GM13976 (cell line): ENCODE data around the gene SORBS2.

Experiments used
- DNase-seq: peaks from one replicate; pipeline ENCODE4 v3.0.0; 2012; ENCODE audit warnings: low spot score
- CTCF ChIP-seq: IDR thresholded peaks from 2 replicates; pipeline ENCODE4 v1.5.1; 2012; ENCODE audit warnings: borderline replicate concordance, mild to moderate bottlenecking; ENCODE audit not compliant: insufficient read depth; ENCODE audit errors: extremely low read depth, missing control alignments, control extremely low read depth
- in situ Hi-C: fragments of 300-500 bp; cut with MboI; formaldehyde crosslinking; loops from one replicate; pipeline ENCODE4 v1.12.0; 2022; ENCODE audit warnings: low sequenced_read_pairs, mixed read lengths, inconsistent platforms; ENCODE audit not compliant: unreplicated experiment

SORBS2 gene

DNA sequence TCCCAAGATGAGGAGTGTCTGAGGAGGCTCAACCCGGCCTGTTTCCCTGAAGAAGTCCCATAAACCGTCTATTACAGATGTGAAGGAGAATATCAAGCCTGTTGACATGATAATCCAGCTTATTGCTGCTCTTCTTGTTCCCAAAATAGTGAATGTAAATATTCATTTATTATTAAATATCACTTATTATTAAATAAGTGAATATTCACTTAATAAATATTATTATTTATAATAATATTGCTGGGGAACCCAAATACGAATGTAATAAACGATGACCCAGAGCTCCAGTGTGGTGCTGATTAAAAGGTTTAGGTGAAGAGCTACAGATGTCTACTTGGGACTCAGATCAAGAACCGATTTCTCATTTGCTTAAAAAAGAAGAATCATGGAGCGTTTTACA is 23.8 kb upstream of the SORBS2 start:
- in situ Hi-C loops: no loop called here
- no peak for TF ChIP-seq CTCF
- DNase-seq: no peak

GRCh38 chr4:185835336-185835735 is 23.3 kb upstream of the SORBS2 start:
- no peak for TF ChIP-seq CTCF
- DNase-seq: no peak
- in situ Hi-C loops: no loop called here

- no peak for DNase-seq
Measured at GRCh38 chr4:185834778-185835177, 22.8 kb upstream of the SORBS2 start.

GRCh38 chr4:185834088-185834487 is 22.1 kb upstream of the SORBS2 start:
- TF ChIP-seq CTCF: no peak
- in situ Hi-C loops: no loop called here
- DNase-seq: no peak

More at GRCh38 chr4:185834778-185835177, 22.8 kb upstream of the SORBS2 start:
- TF ChIP-seq CTCF: no peak
- in situ Hi-C loops: no loop called here

- no peak for TF ChIP-seq CTCF
- in situ Hi-C loops: no loop called here
- DNase-seq: no peak
Measured at GRCh38 chr4:185833055-185833598, 21.1 kb upstream of the SORBS2 start.

- in situ Hi-C loops: no loop called here
- no peak for TF ChIP-seq CTCF
- no peak for DNase-seq
Measured at GRCh38 chr4:185831125-185831815, 19.3 kb upstream of the SORBS2 start.
